ENCODE results near the gene RAB26.

The RAB26 gene

DNA sequence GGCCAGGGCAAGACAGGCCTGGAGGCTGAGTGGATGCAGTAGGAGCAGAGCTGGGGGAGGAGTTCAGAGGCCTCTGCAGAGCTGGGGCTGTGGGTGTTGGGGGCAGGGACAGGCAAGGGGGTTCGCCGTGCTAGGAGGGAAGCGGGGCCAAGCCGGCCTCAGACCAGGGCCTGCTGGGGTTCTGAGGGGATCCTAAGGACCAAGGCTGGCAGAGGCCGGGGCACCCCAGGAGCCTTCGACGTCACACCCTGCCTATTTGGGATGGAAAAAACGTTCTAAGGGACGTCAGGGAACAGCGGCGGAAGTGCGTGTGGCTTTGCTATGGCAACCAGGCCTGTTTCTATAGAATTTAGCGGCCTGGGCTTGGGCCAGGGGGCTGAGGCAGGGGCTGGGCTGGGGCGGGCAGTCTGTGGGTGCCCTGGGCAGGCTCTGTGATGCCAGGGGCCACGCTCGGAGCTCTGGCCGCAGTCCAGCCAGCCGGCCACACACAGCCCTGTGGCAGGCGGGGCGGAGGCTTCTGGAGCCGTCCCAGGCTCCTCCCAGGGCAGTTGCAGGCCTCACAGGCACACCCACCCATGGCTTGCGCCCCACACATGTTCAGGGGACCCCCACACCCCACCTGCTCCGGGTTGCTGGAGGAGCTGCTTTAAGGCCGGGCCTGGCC is 10.9 kb downstream of the RAB26 start:
- no peak for DNase-seq (ENCODE audit: low read depth in 2 of 2)

DNA sequence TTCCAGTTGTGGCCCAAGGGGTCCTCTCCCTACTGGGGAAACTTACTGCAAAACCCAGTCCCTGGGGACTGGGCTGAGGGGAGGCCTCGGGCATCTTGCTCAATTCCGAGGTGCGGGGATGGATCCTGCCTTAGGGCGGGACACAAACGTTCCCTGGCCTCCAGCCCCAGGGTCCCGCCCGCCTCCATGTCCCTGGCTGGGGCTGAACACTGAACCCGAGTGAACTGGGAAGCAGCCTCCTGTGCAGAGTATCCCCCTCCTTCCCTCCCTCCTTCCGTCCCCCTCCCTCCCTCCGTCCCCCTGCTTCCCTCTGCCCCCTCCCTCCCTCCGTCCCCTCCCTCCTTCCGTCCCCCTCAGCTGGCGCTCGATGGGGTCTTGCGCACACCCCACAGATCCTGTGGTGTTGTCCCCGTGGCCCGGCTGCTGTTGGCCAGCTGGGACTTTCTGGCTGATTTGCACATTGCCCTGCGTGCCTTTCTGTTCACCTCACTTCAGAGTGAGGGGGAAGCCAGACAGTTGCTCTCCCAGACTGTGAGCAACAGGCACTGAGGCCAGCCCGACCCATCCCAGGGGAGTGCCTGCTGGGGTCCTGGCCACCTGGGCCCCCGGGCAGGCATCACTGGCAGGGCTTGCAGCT is 12.6 kb downstream of the RAB26 start:
- DNase-seq (ENCODE audit: low read depth in 2 of 2): no peak

DNA sequence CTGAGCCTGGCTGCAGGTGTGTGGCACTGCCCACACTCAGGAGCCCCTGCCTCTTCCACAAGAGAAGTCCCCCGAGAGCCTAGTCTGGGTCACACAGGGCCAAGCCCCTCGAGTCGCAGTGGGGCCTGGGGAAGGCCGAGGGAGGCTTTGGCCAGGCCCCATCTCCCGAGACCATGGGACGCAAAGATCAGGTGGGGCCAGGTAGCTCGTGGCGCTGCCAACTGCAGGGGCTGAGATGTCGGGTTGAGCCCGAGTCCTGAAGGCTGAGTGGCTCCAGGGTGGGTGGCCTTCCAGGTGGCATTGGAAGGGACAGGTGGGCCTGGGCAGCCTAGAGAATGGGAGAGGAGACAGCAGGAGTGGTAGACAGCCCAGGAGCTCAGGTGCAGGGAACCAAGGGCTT is 13.5 kb downstream of the RAB26 start:
- no peak for DNase-seq (ENCODE audit: low read depth in 2 of 2)

DNA sequence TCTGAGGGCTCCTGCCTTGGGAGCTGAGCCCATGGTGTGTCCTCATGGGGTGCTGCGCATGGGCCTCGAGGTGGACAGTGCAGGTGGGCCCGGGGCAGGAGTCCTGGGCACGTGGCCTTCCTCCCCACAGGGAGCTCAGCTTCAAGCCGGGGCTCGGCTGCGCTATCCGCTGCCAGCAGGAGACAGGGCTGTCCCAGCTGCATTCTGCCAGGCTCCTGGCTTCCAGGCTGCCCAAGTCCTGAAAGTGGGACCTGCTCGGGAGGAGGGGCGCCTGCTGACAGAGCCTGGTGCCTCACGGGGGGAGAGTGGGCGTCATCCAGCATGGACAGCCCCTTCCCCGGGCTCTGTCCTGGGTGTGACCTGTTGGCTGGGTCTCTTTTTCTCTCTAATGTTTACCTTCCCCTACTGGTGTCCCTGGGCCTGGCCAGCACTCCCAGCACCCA is 14.3 kb downstream of the RAB26 start:
- DNase-seq (ENCODE audit: low read depth in 2 of 2): no peak

DNA sequence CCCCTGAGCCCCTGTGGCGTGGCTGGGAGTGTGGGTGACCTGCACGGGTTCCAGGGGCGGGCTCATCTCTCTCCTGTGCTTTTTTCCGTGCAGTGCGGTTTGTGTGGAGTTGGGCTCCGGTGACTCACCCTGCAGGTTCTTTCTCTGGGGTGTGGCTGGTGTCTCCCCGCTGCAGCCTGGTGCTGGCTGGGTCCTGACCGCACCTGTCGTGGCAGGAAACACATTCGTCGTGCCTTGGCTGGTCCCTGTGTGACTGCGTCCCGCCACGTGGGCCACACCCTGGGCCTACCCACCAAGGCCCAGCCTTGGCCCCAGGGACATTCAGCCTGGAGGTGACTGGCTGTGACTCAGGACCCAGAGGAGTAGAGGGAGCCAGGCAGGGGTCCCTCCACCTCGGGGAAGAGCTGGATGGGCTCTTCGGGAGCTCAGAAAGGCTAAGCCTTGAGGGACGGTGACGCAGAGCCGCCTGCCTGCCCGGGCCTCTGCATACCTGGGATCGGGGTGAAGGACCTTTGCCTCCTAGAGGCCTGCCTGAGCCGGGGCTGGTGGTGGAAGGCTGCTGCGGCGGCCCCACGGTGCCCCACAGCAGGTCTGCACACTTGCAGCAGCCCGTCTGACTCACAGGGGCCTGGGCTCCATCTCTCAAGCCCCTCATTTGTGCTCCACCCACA is 14.9 kb downstream of the RAB26 start:
- no peak for DNase-seq (ENCODE audit: low read depth in 2 of 2)

DNA sequence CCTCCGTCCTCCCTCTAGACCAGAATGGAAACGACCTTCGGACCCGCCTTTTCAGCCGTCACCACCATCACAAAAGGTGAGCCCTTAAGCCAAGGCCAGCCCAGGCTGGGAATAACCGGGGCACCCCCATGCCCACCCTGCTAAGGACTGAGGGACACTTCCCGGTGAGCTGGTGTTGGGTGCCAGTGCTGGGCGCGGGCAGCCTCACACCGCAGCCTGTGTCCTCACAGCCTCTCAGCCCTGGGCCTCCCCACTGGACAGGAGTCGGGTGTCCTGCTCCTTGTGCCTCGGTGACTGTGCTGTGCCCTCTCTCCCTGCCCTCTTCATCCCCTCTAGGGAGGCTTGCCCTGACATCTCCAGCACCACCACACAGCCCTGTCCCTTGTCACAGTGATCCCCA is 17.4 kb downstream of the RAB26 start:
- no peak for DNase-seq (ENCODE audit: low read depth in 2 of 2)

DNA sequence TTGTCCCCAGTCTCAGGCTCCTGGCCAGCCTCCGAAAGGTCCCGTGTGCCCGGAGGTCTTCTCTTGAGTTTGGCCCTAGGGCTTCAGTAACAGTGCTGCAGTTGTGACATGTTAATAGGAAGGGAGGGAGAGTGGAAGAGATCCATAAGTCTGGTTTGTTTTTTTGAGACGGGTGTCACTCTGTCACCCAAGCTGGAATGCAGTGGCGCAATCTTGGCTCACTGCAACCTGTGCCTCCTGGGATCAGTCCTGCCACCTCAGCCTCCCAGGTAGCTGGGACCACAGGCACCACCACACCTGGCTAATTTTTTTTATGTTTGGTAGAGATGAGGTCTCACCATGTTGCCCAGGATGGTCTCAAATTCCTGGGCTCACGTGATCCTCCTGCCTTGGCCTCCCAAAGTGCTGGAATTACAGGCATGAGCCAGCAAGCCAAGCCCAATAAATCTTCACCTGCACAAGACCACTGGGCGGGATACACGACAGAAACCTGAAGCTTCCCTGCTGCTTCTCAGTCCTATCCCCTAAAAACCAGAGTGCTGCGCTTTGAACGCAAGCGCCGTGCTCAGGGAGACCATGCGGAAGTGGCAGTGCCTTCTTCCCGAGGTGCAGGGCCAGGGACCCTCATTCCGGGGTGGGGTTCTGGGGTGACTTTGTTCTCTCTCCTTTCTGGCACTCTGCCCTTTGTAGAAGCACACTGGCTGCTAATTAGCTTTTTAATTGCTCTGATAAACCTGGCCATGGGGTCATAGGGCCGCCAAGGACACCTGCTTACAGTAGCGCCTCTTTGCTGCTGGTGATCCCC is 18.0 kb downstream of the RAB26 start:
- no peak for DNase-seq (ENCODE audit: low read depth in 2 of 2)

DNA sequence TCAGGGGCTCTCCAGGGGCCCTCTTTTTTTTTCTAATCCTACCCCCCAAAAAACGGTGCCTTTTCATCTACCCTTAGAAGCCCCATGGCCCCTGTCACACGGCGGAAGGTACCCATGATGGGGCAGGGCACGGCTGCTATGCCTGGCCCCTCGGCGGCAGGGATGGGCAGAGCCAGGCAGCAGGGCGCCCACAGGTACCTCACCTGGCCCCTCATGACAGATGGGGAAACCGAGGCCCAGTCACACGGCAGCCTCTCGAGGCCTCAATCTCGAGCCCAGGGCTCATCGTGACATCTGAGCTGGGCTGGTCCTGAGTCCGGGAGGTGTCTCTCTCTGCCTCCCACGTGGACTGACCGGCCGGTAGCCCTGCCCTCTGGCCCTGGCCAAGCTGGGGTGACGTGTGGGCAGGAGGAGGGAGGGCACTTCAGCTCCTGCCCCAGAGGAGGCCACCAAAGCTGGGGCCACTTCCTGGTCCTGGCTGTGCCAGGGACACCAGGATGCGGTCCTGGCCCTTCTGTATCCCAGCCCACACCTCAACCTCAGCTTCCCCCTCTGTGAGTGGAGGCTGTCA is 18.7 kb downstream of the RAB26 start:
- no peak for DNase-seq (ENCODE audit: low read depth in 2 of 2)

DNA sequence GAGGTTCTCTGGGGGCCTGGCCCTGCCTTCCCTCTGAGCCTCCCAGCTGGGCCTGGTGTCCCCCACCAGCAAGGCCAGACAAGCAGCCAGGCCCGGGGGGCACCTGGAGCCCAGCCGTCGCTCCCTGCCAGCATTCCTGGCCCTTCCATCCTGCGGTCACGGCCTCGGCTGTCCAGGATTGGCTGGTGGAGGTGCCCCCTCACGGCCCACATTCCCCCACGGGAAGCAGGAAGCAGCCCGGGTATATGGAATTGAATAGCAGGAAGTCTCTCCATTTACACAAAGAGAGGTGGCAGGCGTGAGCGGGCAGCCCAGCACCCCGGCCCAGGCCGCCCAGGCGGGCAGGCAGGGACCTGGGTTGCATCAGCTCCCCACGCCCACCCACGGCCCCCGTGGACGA is 21.7 kb downstream of the RAB26 start:
- no peak for DNase-seq (ENCODE audit: low read depth in 2 of 2)

DNA sequence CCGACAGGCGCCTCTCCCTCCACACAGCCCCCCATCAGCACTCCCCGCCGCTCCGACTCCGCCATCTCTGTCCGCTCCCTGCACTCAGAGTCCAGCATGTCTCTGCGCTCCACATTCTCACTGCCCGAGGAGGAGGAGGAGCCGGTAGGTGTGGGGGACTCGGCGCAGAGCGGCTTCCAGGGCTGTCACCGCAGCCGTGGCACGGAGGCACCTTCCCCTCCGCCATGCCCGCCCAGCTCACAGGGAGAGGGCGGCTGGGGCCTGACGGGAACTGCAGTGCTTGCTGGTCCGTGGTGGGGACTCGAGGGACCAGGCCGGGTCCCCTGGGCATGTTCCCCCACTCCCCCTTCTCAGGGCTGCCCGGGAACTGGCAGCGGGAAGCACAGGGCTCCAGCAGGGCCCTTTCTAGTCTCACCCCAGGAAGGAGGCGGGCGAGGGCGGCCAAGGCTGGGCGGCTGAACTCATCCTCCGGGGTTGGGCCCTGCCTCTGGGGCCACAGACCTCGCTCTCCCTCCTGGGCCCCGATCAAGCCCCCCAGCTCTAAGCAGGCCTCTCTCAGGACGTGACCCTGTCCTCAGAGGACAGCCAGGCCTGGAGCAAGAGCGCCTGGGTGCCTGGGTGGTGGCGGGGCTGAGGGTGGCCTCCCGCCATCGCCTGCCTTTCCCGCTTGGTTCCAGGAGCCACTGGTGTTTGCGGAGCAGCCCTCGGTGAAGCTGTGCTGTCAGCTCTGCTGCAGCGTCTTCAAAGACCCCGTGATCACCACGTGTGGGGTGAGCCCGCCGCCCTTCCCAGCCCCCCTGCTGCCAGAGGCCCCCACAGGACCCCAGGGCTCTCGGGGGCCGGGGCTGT is 22.4 kb downstream of the RAB26 start:
- DNase-seq (ENCODE audit: low read depth in 2 of 2): no peak

DNA sequence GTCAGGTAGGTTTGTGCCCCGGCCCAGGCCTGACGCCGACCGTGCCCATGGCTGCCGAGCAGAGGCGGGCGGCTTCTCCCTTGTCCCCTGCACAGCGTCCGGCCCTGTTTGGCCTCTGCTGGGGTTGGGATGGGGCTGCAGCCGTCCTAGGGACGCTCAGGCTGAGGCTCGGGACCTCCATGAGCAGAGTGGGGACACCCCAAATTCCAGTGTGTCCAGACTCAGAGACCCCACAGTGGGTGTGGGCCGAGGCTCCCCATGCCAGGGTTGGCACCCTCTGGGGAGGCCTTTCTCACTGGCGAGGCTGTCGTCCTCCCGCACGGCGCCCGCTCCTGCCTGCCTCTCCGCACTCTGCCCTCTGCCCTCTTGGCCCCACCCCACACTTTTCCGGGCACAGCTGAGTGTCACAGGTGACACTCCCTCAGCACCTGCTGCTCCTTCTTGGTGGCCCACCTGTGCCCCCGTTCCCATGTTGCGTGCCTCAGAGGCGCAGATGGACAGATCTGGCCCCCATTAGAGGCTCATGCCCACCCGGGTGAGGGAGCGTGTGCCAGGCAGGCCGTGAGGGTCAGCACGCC is 23.3 kb downstream of the RAB26 start:
- no peak for DNase-seq (ENCODE audit: low read depth in 2 of 2)

DNA sequence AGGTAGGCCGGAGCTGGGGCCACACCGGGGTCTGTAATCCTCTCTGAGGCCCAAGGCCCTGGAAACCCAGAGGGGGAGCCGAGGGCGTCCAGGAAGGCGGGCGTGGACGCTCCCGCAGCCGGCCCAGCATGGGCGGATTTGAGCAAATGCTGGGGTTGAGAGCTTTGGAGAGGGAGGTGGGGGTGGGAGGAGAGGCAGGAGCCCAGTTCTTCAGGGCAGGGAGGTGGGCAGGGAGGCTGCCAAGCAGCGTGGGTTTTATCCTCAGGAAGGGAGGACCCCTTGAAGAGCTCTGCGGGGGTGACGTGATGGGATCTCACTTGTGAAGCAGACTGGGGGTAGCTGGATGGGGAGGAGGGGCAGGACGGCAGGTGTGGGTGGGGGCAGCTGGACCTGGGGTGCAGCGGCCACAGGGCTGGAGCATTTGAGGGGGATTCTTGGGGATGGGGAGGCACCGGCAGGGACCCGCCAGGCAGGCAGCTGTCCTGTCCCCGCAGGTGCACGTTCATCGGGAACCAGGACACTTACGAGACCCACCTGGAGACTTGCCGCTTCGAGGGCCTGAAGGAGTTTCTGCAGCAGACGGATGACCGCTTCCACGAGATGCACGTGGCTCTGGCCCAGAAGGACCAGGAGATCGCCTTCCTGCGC is 24.4 kb downstream of the RAB26 start:
- DNase-seq (ENCODE audit: low read depth in 2 of 2): no peak

DNA sequence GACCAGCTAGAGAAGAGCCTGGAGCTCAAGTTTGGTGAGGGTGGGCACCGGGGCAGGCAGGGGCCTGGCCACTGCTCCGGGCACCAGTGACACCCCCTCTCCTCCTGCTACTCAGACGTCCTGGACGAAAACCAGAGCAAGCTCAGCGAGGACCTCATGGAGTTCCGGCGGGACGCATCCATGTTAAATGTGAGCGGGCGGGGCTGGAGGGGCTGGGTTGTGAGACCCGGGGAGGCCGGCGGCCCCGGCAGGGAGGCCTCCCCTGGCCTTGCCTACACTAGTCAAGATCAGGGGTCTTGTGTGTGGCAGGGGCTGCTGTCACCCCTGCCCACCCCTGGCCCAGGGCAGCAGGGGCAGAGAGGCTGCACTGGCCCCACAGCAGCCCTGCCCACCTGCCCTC is 24.9 kb downstream of the RAB26 start:
- no peak for DNase-seq (ENCODE audit: low read depth in 2 of 2)

DNA sequence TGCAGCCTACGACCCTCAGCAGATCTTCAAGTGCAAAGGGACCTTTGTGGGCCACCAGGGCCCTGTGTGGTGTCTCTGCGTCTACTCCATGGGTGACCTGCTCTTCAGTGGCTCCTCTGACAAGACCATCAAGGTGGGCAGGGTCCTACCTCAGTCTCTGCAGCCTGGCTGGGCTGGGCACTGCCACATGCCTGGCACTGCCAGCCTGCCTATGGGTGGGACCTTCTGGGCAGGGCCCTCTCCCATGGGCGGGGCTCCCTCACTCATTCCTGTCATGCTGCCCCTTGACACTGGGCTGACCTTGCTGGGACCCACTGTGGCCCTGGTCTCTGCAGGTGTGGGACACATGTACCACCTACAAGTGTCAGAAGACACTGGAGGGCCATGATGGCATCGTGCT is 25.5 kb downstream of the RAB26 start:
- no peak for DNase-seq (ENCODE audit: low read depth in 2 of 2)

DNA sequence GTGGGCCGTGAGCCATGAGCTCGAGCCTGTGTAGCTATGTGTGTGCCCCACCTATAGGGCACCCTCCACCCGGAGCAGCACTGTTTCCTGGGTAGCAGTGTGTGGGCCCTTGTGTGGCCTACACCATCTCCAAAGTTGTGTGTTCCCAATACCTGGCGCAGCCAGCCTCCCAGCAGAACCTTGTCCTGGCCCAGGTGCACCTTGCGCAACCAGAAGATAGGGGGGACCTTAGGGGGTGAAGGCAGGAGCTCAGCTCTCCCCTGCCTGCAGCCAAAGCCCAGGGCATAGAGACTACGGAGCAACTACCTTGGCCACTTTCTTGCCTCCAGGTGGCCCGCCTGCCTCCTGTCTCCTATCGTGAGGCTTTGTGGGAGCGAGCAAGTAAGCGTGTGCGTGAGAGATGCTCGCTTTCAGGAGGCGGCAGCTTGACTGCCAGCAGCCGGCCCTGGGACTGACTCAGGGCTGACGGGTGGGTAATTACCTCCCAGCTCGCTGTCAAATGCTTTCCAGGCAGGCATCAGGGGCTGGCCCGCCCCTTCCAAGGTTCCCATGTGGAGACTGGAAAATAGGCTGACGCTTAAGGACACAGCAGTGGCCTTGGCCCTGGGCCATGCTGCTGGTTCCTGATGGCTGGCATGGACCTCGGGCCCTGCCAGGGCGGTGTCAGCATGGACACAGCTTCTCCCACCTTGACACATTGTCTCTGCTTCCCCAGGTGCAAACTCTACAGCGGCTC is 26.1 kb downstream of the RAB26 start:
- DNase-seq (ENCODE audit: low read depth in 2 of 2): no peak

DNA sequence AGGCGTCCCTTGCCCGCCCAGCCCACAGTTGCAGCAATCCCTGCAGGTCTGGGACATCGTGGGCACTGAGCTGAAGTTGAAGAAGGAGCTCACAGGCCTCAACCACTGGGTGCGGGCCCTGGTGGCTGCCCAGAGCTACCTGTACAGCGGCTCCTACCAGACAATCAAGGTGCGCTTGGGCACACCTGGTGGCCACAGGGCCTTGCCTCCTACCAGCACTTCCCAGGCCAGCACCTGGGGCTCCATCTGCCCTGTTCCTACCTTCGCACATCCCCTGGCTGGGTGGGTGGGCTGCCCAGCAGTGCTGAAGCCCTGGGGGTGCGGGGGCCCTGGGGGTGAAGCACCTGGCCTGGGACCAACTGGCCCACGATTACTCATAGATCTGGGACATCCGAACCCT is 27.0 kb downstream of the RAB26 start:
- no peak for DNase-seq (ENCODE audit: low read depth in 2 of 2)

DNA sequence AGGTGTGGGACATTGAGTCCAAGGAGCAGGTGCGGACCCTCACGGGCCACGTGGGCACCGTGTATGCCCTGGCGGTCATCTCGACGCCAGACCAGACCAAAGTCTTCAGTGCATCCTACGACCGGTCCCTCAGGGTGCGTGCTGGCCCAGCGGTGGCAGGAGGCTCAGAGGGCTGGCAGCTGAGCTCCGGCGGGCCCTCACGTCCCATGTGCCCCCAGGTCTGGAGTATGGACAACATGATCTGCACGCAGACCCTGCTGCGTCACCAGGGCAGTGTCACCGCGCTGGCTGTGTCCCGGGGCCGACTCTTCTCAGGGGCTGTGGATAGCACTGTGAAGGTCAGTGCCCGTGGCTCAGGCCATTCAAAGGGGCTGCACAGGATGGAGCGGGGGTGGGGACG is 27.6 kb downstream of the RAB26 start:
- no peak for DNase-seq (ENCODE audit: low read depth in 2 of 2)

DNA sequence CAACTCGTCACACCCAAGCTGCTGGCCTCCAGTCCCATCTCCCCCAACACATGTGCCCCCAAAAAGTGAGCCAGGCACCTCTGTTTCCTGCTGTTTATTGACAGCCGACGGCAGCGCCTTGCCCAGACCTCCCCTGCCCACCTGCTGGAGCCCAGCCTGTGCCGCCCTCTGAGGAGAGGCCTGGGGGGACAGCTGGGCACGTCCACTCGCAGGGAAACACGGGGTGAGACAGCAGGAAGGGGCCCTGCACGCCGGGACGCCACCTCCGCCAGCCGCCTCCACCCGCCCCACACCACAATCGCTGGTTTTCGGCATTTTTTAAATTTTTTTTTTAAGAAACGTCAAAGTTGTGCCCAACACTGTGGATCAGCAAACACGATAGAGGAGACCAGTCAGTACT is 28.7 kb downstream of the RAB26 start:
- DNase-seq (ENCODE audit: low read depth in 2 of 2): no peak

DNA sequence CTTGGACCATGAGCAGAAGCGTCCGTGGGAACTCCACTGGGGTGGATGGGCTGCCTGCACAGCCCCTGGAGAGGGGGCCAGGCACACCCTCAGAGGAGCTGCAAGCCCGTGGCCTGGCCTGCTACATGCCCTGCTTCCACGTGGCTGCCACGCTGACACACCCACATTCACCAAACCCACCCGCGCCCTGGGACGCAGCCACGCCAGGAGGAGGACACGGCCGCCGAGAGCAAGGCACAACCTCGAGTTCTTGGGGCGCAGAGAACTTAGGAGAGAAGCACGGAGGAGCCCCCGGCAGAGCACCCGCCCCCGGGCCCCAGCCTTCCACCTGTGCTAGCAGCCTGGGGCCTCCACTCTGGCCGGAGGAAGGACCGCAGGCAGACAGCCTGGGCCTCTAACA is 29.1 kb downstream of the RAB26 start:
- no peak for DNase-seq (ENCODE audit: low read depth in 2 of 2)

All from stimulated activated CD8-positive, alpha-beta memory T cell treated with anti-CD3 and anti-CD28 coated beads, Interleukin-2, amount 100 ng/mL, for 48 hours (primary cell).